ENCODE measurements around the gene LIN7B.
"Not testable (repeated sequence)": the region's sequence is repeated elsewhere in the genome, so short reads cannot be mapped to it uniquely, and the experiment has no call there.

Gene LIN7B

GRCh38 chr19:49142866-49143335 is 28.7 kb downstream of the LIN7B start:
- peak; percentile 21 to 48 for DNase-seq (ENCODE audit: low read depth in 1 of 2, low spot score in 1 of 2)

DNA sequence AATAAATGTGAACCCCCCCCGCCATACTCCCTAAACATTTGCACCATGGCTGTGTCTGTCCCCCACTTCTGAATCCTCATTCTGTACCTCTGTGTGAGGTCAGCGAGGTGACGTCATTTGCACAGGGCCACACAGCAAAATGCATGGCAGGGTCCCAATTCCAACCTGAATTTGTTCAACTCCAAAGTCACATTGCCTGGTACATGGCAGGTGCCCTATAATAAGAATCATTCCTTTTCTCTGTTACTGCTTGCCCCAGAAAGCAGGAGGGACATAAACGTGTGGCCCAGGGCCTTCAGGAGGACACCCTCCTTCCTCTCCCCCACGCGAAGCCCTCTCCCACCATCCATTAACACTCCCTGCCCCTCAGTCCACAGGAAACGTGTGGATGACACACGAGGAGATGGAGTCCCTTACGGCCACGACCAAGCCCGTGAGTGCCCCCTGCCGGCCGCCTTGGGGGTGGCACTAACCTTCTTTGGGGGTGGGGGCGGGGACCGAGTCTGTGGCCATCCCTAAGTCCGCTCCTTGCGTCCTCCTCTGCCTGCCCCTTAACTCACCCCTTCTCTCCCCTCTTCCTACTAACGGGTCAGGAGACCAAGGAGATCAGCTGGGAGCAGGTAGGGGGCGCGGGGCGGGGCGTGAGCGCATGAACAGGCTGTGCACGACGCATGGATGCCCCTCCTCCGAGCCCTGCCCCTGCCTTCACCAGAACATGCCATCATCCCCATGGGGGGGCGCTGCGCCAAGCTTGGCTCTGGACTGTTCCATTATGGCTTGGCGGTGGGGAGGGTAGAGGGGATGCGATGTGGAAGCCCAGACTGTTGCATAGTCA is 31.6 kb downstream of the LIN7B start:
- DNase-seq (ENCODE audit: low read depth in 1 of 2, low spot score in 1 of 2) = peak; percentile 69 to 72

DNA sequence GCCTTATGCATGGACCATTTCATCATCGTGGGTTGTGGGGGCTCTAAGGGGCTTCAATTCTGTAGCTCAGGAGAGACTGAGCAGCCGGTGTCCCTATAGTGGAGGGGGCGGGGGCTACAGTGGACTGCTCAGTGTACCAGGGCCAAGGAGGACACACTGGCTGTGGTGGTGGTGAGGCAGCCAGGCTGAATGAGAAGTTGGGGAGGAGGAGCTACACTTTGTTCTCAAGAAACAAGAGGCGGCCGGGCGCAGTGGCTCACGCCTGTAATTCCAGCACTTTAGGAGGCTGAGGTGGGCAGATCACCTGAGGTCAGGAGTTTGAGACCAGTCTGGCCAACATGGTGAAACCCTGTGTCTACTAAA is 32.2 kb downstream of the LIN7B start:
- not testable (repeated sequence) for DNase-seq (ENCODE audit: low read depth in 1 of 2, low spot score in 1 of 2)

GRCh38 chr19:49148044-49148682 is 34.0 kb downstream of the LIN7B start:
- DNase-seq (ENCODE audit: low read depth in 1 of 2, low spot score in 1 of 2) = no peak

DNA sequence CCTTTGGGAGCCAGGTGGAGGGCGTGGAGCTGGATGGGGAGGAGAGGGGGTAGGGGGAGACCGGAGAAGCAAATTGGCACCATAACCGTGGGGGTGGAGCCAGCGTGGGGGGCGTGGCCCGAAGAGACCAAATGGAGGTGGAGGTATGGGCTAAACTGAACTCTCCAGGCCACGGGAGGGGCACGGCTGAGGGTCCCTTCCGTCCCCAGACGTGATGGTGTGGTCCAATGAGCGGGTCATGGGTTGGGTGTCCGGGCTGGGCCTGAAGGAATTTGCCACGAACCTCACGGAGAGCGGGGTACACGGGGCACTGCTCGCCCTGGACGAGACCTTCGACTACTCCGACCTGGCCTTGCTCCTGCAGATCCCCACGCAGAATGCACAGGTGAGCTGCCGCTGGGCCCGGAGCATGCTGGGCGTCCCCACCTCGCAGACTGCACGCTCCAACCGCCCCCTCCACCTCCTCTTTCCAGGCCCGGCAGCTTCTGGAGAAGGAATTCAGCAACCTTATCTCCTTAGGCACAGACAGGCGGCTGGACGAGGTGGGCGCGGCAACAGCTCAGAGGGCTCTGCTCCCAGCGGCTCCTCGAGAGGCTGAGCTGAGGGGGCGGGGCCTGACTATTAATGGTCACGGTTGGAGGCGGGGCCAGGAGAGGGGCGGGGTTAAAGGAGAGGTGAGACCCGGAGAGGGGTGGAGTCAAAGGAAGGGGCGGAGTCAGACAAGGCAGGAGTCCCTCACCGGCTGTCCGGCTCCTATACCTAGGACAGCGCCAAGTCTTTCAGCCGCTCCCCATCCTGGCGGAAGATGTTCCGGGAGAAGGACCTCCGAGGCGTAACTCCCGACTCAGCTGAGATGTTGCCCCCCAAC is 34.8 kb downstream of the LIN7B start:
- peak; percentile 49 to 62 for DNase-seq (ENCODE audit: low read depth in 1 of 2, low spot score in 1 of 2)

GRCh38 chr19:49149652-49150105 is 35.5 kb downstream of the LIN7B start:
- no peak for DNase-seq (ENCODE audit: low read depth in 1 of 2, low spot score in 1 of 2)

GRCh38 chr19:49150106-49150943 is 36.2 kb downstream of the LIN7B start:
- DNase-seq (ENCODE audit: low read depth in 1 of 2, low spot score in 1 of 2) = no peak

DNA sequence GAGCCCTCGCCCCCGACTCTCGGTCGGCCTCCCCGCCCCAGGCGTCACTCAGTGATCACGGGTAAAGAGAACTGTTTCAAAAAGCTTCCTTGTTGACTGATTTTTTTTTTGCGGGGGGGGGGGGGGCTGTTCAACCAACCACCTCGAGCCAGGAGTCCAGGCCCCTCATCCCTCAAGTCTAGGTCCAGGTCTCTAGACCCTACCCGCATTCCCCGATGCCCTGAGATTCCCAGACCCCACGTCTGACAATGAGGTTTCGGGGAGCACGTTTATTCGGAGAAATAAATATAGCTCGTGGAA is 36.7 kb downstream of the LIN7B start:
- DNase-seq (ENCODE audit: low read depth in 1 of 2, low spot score in 1 of 2) = no peak

DNA sequence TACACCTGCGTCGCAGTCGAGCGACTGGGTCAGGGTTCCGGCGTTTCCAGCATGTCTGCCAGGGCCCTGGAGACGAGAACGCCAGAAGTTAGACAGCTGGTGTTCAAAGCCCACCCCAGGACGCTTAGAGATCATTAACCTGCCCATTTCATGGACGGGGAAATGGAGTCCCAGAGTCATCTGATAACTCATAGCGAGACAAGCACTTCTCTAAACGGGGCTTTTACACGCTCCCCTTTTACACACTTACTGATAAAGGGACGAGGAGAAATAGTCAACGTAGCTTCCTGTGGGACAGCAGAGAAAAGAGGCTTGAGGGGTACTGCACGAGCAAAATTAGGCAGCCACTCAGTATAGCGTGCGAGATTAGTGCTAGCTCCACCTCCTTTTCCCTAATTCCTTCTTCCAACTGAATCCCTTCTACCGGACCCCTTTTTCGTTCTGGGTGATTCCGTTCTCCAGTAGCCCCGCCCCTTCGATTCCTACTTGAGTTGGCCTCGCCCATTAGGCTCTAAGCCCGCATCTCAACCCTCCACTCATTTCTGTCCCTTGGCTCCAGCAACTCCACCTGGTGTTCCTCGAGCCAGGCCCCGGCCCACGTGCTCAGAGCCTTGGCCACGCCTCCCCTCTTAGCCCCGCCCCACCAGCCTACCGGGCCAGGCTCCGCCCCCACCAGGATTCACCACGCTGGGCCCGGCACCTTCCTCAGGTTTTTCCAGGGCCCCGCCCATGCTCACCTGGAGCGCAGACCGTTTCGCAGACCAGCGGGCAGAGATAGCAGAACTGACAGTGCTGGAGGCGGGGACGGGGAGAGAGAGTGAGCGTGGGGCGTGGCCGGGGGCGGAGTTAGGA is 37.3 kb downstream of the LIN7B start:
- DNase-seq (ENCODE audit: low read depth in 1 of 2, low spot score in 1 of 2) = no peak

DNA sequence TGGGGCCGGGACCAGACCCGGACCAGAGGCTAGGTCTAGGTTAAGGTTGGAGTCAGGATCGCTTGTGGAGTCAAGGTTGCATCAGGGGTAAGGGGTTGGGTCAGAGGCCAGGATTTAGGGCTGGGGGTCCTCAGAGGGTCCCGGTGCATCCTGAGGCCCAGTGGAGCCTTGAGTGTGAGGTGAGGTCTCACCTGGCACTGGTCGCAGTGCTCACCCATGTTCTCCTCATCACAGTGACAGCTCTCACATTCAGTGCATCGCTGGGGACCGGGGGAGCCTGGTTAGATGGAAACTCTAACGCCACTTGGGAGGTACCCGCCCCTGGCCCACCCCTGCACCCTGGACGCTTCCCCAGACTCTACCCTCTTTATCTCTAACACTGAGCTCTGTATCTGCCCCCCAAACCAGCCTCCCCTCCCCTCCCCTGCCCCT is 38.0 kb downstream of the LIN7B start:
- no peak for DNase-seq (ENCODE audit: low read depth in 1 of 2, low spot score in 1 of 2)

DNA sequence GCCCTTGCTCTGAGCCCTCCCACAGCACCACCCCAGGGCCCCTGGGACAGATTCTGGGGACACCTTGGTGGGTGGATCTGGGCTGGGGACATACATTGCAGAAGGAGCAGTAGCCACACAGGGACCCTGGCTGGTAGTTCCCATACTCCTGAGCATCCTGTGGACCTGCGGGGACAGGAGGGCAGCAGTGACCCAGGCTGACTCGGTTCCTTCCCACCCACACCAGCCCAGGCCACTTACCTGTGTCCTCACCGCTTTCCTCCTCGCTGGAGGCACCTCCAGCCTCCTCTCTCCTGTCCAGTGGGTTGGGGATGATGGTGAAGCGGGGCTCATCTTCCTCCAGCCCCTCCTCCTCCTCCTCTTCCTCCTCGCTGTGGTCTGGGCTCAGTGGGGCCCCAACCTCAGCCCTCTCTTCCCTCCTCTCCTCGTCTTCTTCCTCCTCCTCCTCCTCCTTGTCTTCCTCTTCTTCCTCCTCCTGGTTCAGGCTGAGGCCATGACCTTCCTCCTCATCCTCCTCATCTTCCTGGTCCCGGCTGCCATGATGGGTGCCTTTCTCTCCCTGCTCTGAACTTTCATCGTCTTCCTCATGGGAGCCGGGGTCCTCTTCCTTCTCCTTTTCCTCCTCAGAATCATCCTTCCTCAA is 39.1 kb downstream of the LIN7B start:
- DNase-seq (ENCODE audit: low read depth in 1 of 2, low spot score in 1 of 2) = no peak

DNA sequence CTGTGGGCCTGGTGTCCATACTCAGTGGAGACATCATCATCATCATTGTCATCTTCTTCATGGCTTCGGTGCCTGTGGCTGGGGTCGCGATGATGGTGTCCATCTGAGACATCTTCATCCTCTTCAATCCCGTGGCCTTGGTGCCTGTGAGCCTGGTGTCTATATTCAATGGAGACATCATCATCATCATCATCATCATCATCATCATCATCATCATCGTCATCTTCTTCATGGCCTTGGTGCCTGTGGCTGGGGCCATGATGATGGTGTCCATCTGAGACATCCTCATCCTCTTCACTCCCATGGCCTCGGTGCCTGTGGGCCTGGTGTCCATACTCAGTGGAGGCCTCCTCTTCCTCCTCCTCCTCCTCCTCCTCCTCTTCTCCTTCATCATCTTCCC is 40.1 kb downstream of the LIN7B start:
- no peak for DNase-seq (ENCODE audit: low read depth in 1 of 2, low spot score in 1 of 2)

- no peak for DNase-seq (ENCODE audit: low read depth in 1 of 2, low spot score in 1 of 2)
Observed at GRCh38 chr19:49155005-49155819, 41.0 kb downstream of the LIN7B start, which contains the start of gene HRC. Gene HRC, minus strand, starts transcription at chr19:49155396. Its CDS starts 159 bp downstream, at chr19:49155237.

GRCh38 chr19:49155820-49156346 is 41.7 kb downstream of the LIN7B start:
- no peak for DNase-seq (ENCODE audit: low read depth in 1 of 2, low spot score in 1 of 2)

DNA sequence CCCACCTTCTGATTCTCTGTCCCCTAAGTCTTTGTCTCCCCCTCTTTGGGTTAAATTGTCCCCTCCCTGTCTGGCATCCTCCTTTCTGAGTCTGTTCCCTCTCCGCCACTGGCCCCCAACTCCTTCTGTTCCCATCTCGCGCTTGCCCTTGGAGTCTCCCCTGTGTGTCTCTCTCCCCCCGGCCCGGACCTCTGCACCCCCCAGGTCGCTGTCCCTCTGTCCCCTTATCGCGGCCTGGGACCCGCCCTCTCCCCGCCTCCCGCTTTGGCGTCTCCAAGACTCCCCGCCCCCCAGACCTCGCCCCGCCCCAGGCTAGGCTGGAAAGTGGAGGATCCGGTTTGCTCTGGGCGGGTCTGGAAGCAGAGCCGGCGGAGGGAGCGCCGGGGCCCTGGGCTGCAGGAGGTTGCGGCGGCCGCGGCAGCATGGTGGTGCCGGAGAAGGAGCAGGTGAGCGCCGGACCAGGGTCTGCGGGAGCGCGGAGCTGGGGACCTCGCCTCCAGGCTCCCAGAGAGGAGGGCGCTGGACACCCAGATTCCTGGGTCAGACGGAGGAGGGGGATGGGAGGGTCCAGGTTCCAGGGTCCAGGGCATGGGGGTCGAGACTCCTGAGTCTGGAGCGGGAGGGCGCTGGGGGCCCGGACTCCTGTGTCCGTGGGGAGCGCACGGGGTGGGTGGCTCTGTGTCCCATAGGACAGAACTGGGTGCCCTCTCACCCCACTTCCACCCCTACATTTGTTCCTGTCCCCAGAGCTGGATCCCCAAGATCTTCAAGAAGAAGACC is 43.5 kb downstream of the LIN7B start, which contains the start of gene TRPM4:
Gene TRPM4 (plus strand): TSS at position 348 of the 780 bp plus-strand sequence. CDS start 75 bp downstream, at position 423.
- DNase-seq (ENCODE audit: low read depth in 1 of 2, low spot score in 1 of 2) = peak in 1 of 2 donors; percentile 38

- DNase-seq (ENCODE audit: low read depth in 1 of 2, low spot score in 1 of 2) = no peak
Observed at GRCh38 chr19:49160450-49161189, 46.5 kb downstream of the LIN7B start.
